HepG2 (cell line): Measurements from ENCODE around the gene FNDC7. TPM values are rescaled to one million over a fixed set of nuclear protein-coding genes. Genes with fewer than 3 reads are reported as not detected.

Experiments used
- ATAC-seq: fragments of 200-7000 bp; cut with Tn5 transposase; 3 replicates; pipeline ENCODE4 v1.9.1; 2020; ENCODE audit warnings: mild to moderate bottlenecking, moderate library complexity
- BruUV-seq: library from RNA; stranded (reverse); fragments of 400-500 nt; replicated peaks from 2 replicates; lab custom pipeline; 2021; lab: Mats Ljungman, UMichigan
- CTCF ChIA-PET: fragments of 300-600 bp; formaldehyde crosslinking; extraction: SDS; loops from one replicate; lab custom pipeline; 2021; ENCODE audit warnings: low total read pairs, inconsistent platforms, low intra/inter-chr PET ratio; lab: Yijun Ruan, JAX
- POLR2A ChIA-PET: fragments of 350-600 bp; sonication (Branson Sonifier 250); formaldehyde crosslinking; loops from one replicate; lab custom pipeline; 2020; ENCODE audit warnings: antibody characterized with exemption, inconsistent platforms; lab: Yijun Ruan, JAX
- DNase-seq: peaks from one replicate; pipeline ENCODE4 v3.0.0-alpha.2; 2015; ENCODE audit warnings: low spot score
- FAIRE-seq: peaks from 3 replicates; lab custom pipeline; 2011; peaks lifted over from hg19 to GRCh38; lab: Jason Lieb, UNC
- H2AFZ ChIP-seq: one replicate; pipeline ENCODE4 v1.6.1; 2011; ENCODE audit warnings: low read length, inconsistent platforms
- H3K27ac ChIP-seq: fragments of 300-600 bp; 3 replicates; pipeline ENCODE4 v1.8.0; 2011; ENCODE audit warnings: mixed run types, mild to moderate bottlenecking, mixed read lengths, low read length, inconsistent platforms; ENCODE audit not compliant: insufficient read depth; ENCODE audit errors: extremely low read length
- H3K27me3 ChIP-seq, 2 experiments: fragments of 200-600 bp in 1 of 2; 2 replicates in 1 of 2; 3 replicates in 1 of 2; pipeline versions ENCODE4 v1.6.0 to v1.8.0; 2011; ENCODE audit warnings: low read length in 2 of 2, mild to moderate bottlenecking in 2 of 2, moderate library complexity in 2 of 2, inconsistent platforms in 1 of 2; ENCODE audit not compliant: insufficient read depth in 2 of 2, control insufficient read depth in 1 of 2
- H3K36me3 ChIP-seq, 2 experiments: fragments of 200-600 bp in 1 of 2; replicated peaks in 1 of 2; 2 replicates in 1 of 2; 3 replicates in 1 of 2; pipeline versions ENCODE4 v1.5.1 to v1.8.0; 2011; ENCODE audit warnings: low read length in 2 of 2, inconsistent platforms in 1 of 2; ENCODE audit not compliant: insufficient read depth in 2 of 2, control insufficient read depth in 1 of 2
- H3K4me1 ChIP-seq: 2 replicates; pipeline ENCODE4 v1.5.1; 2012; ENCODE audit warnings: low read length, inconsistent platforms; ENCODE audit not compliant: insufficient read depth
- H3K4me2 ChIP-seq: 2 replicates; pipeline ENCODE4 v1.6.0; 2011; ENCODE audit warnings: low read depth, low read length, inconsistent platforms
- H3K4me3 ChIP-seq, 3 experiments: fragments of 200-600 bp in 1 of 3; sonication (generic), shearing (Covaris generic) in 1 of 3; replicated peaks in 1 of 3; 2 replicates each; pipeline ENCODE4 v1.5.1; 2011 to 2016; ENCODE audit warnings: low read length in 3 of 3, inconsistent platforms in 2 of 3, low read depth in 2 of 3, mild to moderate bottlenecking in 2 of 3, control low read depth in 1 of 3, mixed read lengths in 1 of 3; ENCODE audit not compliant: insufficient read depth in 1 of 3
- H3K79me2 ChIP-seq: one replicate; pipeline ENCODE4 v1.6.1; 2011; ENCODE audit warnings: low read length, inconsistent platforms; ENCODE audit not compliant: insufficient read depth
- H3K9ac ChIP-seq: 2 replicates; pipeline ENCODE4 v1.6.0; 2011; ENCODE audit warnings: mild to moderate bottlenecking, low read depth, low read length, inconsistent platforms; ENCODE audit not compliant: insufficient read depth
- H3K9me3 ChIP-seq: 2 replicates; pipeline ENCODE4 v1.5.1; 2012; ENCODE audit warnings: mild to moderate bottlenecking, low read length
- H4K20me1 ChIP-seq: 2 replicates; pipeline ENCODE4 v1.6.0; 2011; ENCODE audit warnings: inconsistent platforms, mild to moderate bottlenecking, low read length, moderate library complexity; ENCODE audit not compliant: insufficient read depth
- ZNF644 ChIP-seq: IDR thresholded peaks from 2 replicates; pipeline ENCODE4 v1.6.1; 2016; ENCODE audit warnings: low read depth
- ZNF674 ChIP-seq: sonication (generic); formaldehyde crosslinking; IDR thresholded peaks from 2 replicates; pipeline ENCODE4 v1.5.0; 2020; ENCODE audit warnings: low read depth, mild to moderate bottlenecking, missing genetic modification reagents
- ZNF773 ChIP-seq: sonication (generic); formaldehyde crosslinking; IDR thresholded peaks from 2 replicates; pipeline ENCODE4 v1.4.0; 2020; ENCODE audit warnings: missing genetic modification reagents, borderline replicate concordance
- WGBS: methylation state at CpG from one replicate; pipeline ENCODE4 v1.1.6; 2017; ENCODE audit warnings: low lambda C conversion rate; 5-methylcytosine and 5-hydroxymethylcytosine counted together
- in situ Hi-C: cut with HindIII; loops from 2 replicates; pipeline ENCODE4 v1.10.0; 2017; ENCODE audit warnings: low pct_unique_long_range_greater_than_20kb; ENCODE audit not compliant: extremely low pct_ligation_motif_present
- intact Hi-C: fragments of 100-400 bp; cut with micrococcal nuclease; formaldehyde crosslinking; loops from one replicate; pipeline ENCODE4 v1.10.0; 2022; ENCODE audit not compliant: unreplicated experiment
- polyA plus RNA-seq, 8 experiments: library from polyadenylated mRNA; depleted of rRNA in 3 of 8; stranded (reverse) in 7 of 8; unstranded in 1 of 8; fragments of >200 nt; fragmentation: Illumina TruSeq in 4 of 8; extraction: Trizol in 4 of 8; gene quantifications; 2 replicates each; pipeline versions ENCODE4 v1.2.1 to v1.2.3, GENCODE V29; 2011 to 2016; ENCODE audit warnings: low read depth in 4 of 8, missing spikeins in 1 of 8, mixed read lengths in 1 of 8; ENCODE audit not compliant: insufficient read depth in 1 of 8
- total RNA-seq, 5 experiments: library from RNA; depleted of rRNA; stranded (reverse); fragments of >200 nt; fragmentation: Illumina TruSeq; extraction: Trizol; gene quantifications; 2 replicates each; pipeline ENCODE4 v1.2.3, GENCODE V29; 2016; ENCODE audit warnings: low read depth in 1 of 5
- TF ChIP-seq, protein P1 (sequence below): sonication (generic); formaldehyde crosslinking; IDR thresholded peaks from 2 replicates; pipeline ENCODE4 v1.5.1; 2020; ENCODE audit warnings: mild to moderate bottlenecking, missing genetic modification reagents, borderline replicate concordance
- TF ChIP-seq, protein P2 (sequence below): sonication (generic); formaldehyde crosslinking; IDR thresholded peaks from 2 replicates; pipeline ENCODE4 v1.8.1; 2023; ENCODE audit warnings: mild to moderate bottlenecking, missing genetic modification reagents

The FNDC7 gene
- total and polyA plus RNA-seq, 2 of the 13 experiments (the other 11 are each of a cell fraction or from before 2014, with no cell fraction given) = 0.03 TPM; not detected in 1

DNA sequence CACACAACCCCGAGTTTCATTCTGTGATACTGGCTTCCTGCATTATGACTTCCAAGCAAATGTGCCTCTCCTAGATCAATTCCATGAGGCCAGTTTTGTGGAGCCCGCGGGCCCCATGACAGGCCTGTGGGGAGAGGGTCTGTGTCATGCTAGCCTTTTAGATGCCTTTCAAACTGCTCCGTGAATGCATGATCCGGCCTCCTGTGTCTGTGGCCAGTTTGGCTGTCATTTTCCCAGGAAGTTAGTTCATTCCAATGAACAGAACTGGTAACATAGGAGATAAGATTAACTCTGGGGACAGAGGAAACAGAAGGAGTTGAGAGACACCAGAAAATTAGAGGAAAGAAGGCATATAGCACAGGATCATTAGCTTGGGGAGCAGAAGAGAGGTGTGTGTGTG lies 3.2 kb downstream of the FNDC7 start:
- FAIRE-seq = no peak
- Histone ChIP-seq H3K4me1 (peaks cover 17% of the 10 kb centered on the region), H4K20me1 (no peaks in the 10 kb centered on the region), H3K4me2 (no peak overlapping the region), H3K9ac (no peak overlapping the region), H3K36me3 (no peaks in the 10 kb centered on the region), H3K27me3 (peaks cover 1 to 15% of the 10 kb centered on the region in 2 experiments; a peak in 4 of 5 replicates), H3K4me3 (no peak overlapping the region), H3K79me2 (no peaks in the 10 kb centered on the region), H3K27ac (no peak overlapping the region), H2AFZ (no peak overlapping the region), H3K9me3 (no peaks in the 10 kb centered on the region)
- DNase-seq = no peak
- intact Hi-C loops = no loop called here
- 39% methylated on average over 3 of the region's 5 CpGs for WGBS
- TF ChIP-seq ZNF644 = no peak
- TF ChIP-seq ZNF674 (CRISPR knock-in tag) = no peak
- TF ChIP-seq, protein P1, sequence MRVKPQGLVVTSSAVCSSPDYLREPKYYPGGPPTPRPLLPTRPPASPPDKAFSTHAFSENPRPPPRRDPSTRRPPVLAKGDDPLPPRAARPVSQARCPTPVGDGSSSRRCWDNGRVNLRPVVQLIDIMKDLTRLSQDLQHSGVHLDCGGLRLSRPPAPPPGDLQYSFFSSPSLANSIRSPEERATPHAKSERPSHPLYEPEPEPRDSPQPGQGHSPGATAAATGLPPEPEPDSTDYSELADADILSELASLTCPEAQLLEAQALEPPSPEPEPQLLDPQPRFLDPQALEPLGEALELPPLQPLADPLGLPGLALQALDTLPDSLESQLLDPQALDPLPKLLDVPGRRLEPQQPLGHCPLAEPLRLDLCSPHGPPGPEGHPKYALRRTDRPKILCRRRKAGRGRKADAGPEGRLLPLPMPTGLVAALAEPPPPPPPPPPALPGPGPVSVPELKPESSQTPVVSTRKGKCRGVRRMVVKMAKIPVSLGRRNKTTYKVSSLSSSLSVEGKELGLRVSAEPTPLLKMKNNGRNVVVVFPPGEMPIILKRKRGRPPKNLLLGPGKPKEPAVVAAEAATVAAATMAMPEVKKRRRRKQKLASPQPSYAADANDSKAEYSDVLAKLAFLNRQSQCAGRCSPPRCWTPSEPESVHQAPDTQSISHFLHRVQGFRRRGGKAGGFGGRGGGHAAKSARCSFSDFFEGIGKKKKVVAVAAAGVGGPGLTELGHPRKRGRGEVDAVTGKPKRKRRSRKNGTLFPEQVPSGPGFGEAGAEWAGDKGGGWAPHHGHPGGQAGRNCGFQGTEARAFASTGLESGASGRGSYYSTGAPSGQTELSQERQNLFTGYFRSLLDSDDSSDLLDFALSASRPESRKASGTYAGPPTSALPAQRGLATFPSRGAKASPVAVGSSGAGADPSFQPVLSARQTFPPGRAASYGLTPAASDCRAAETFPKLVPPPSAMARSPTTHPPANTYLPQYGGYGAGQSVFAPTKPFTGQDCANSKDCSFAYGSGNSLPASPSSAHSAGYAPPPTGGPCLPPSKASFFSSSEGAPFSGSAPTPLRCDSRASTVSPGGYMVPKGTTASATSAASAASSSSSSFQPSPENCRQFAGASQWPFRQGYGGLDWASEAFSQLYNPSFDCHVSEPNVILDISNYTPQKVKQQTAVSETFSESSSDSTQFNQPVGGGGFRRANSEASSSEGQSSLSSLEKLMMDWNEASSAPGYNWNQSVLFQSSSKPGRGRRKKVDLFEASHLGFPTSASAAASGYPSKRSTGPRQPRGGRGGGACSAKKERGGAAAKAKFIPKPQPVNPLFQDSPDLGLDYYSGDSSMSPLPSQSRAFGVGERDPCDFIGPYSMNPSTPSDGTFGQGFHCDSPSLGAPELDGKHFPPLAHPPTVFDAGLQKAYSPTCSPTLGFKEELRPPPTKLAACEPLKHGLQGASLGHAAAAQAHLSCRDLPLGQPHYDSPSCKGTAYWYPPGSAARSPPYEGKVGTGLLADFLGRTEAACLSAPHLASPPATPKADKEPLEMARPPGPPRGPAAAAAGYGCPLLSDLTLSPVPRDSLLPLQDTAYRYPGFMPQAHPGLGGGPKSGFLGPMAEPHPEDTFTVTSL (CRISPR knock-in tag) = no peak
- TF ChIP-seq ZNF773 = no peak
- TF ChIP-seq, protein P2, sequence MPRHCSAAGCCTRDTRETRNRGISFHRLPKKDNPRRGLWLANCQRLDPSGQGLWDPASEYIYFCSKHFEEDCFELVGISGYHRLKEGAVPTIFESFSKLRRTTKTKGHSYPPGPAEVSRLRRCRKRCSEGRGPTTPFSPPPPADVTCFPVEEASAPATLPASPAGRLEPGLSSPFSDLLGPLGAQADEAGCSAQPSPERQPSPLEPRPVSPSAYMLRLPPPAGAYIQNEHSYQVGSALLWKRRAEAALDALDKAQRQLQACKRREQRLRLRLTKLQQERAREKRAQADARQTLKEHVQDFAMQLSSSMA = no peak
- ChIA-PET POLR2A (no interaction called here), CTCF (no interaction called here)
- BruUV-seq = no TSS peak
- in situ Hi-C loops = no loop called here
- no peak for ATAC-seq
